Gastrocnemius medialis (tissue), 4 donors: Measurements from ENCODE around the gene GFY. TPM values are rescaled to one million over a fixed set of nuclear protein-coding genes. Genes with fewer than 3 reads are reported as not detected.
"Not testable (repeated sequence)": the region's sequence is repeated elsewhere in the genome, so short reads cannot be mapped to it uniquely, and the experiment has no call there.

ENCODE experiments used
- ATAC-seq, 2 donors: fragments of 150-250 bp; one replicate each; pipeline ENCODE4 v1.9.1; 2016
- DNase-seq, 2 donors: peaks; one replicate each; pipeline ENCODE4 v3.0.0-alpha.2; 2019
- H3K27ac ChIP-seq, 4 donors: fragments of 200-600 bp; sonication (generic); 1 replicate in 1 of 4; 2 replicates in 3 of 4; pipeline ENCODE4 v1.5.1; 2016 to 2018; ENCODE audit warnings: mild to moderate bottlenecking in 2 of 4, moderate library complexity in 1 of 4
- H3K27me3 ChIP-seq, 3 donors: fragments of 200-600 bp; sonication (generic) in 2 of 3; 1 replicate in 1 of 3; 2 replicates in 2 of 3; pipeline versions ENCODE4 v1.5.1 to v1.6.0; 2016 to 2019; ENCODE audit warnings: mild to moderate bottlenecking in 1 of 3, moderate library complexity in 1 of 3
- H3K36me3 ChIP-seq, 2 donors: fragments of 200-600 bp; sonication (generic) in 1 of 2; one replicate each; pipeline ENCODE4 v1.5.1; 2017 to 2018
- H3K4me1 ChIP-seq, 2 donors: fragments of 200-600 bp; sonication (generic) in 1 of 2; one replicate each; pipeline ENCODE4 v1.5.1; 2016 to 2017; ENCODE audit warnings: mild to moderate bottlenecking in 2 of 2
- H3K4me3 ChIP-seq, 4 donors: fragments of 200-600 bp; sonication (generic) in 3 of 4; 1 replicate in 1 of 4; 2 replicates in 3 of 4; pipeline ENCODE4 v1.5.1; 2016 to 2019; ENCODE audit warnings: mild to moderate bottlenecking in 2 of 4
- H3K9me3 ChIP-seq, 3 donors: fragments of 200-600 bp; sonication (generic) in 2 of 3; 1 replicate in 1 of 3; 2 replicates in 2 of 3; pipeline ENCODE4 v1.5.1; 2016 to 2019
- POLR2A ChIP-seq, 2 donors: fragments of 450-650 bp; IDR thresholded peaks; one replicate each; pipeline ENCODE4 v1.6.1; 2017; ENCODE audit warnings: antibody characterized with exemption in 2 of 2, mild to moderate bottlenecking in 2 of 2, moderate library complexity in 2 of 2
- in situ Hi-C, 4 donors: fragments of 200-750 bp; cut with MboI; loops; one replicate each; pipeline versions ENCODE4 v1.15.0 to v1.8.0; 2017; ENCODE audit warnings: low sequenced_read_pairs in 4 of 4
- intact Hi-C: fragments of 100-400 bp; cut with DNase I; formaldehyde crosslinking; loops from one replicate; pipeline ENCODE4 v1.15.1; 2023; ENCODE audit warnings: low total_unique reads
- total RNA-seq, 4 donors: library from RNA; depleted of rRNA; stranded (reverse); fragments of >200 nt; gene quantifications; one replicate each; pipeline versions ENCODE4 v1.1.0 to v1.2.3, GENCODE V29; 2016
- TF ChIP-seq, protein P1 (sequence below), 5 experiments: fragments of 450-650 bp in 3 of 5; fragments of 200-600 bp in 2 of 5; sonication (generic) in 2 of 5; IDR thresholded peaks in 4 of 5; conservative IDR thresholded peaks in 1 of 5; 1 replicate in 4 of 5; 2 replicates in 1 of 5; pipeline ENCODE4 v1.5.1; 2016 to 2019; ENCODE audit warnings: antibody characterized with exemption in 5 of 5, mild to moderate bottlenecking in 3 of 5, moderate library complexity in 3 of 5

GFY gene
- total RNA-seq, 4 donors from 2014 or later, result not detected

DNA sequence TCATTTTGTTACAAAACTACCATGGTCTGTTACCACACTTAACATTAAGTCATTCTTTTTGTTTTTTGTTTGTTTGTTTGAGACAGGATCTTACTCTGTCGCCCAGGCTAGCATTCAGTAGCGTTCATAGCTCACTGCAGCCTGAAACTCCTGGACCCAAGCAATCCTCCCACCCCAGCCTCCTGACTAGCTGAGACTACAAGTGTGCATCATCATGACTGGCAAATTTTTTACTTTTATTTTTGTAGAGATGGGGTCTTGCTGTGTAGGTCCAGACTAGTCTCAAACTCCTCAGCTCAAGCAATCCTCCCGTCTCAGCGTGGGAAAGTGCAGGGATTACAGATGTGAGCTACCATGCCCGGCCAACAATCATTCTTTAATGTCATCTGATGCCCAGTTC is 31.1 kb downstream of the GFY start:
- ATAC-seq, result no peak
- intact Hi-C loops, result no loop called here
- TF ChIP-seq POLR2A (IDR thresholded peaks at IDR 0.05), result no peak
- TF ChIP-seq, protein P1, sequence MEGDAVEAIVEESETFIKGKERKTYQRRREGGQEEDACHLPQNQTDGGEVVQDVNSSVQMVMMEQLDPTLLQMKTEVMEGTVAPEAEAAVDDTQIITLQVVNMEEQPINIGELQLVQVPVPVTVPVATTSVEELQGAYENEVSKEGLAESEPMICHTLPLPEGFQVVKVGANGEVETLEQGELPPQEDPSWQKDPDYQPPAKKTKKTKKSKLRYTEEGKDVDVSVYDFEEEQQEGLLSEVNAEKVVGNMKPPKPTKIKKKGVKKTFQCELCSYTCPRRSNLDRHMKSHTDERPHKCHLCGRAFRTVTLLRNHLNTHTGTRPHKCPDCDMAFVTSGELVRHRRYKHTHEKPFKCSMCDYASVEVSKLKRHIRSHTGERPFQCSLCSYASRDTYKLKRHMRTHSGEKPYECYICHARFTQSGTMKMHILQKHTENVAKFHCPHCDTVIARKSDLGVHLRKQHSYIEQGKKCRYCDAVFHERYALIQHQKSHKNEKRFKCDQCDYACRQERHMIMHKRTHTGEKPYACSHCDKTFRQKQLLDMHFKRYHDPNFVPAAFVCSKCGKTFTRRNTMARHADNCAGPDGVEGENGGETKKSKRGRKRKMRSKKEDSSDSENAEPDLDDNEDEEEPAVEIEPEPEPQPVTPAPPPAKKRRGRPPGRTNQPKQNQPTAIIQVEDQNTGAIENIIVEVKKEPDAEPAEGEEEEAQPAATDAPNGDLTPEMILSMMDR (IDR thresholded peaks at IDR 0.05 in 4 of 5, conservative IDR thresholded peaks at IDR 0.05 in 1 of 5), result no peak
- in situ Hi-C loops, result no loop called here
- H3K36me3 ChIP-seq, result no peaks in the 10 kb centered on the region
- DNase-seq, result no peak
- no peaks in the 10 kb centered on the region for H3K27me3 ChIP-seq
- no peaks in the 10 kb centered on the region for H3K9me3 ChIP-seq
- peak overlapping the region; percentile 57 to 72 (median 64) for H3K27ac ChIP-seq
- peaks cover 10 to 17% of the 10 kb centered on the region in 2 donors for H3K4me1 ChIP-seq
- no peak overlapping the region for H3K4me3 ChIP-seq

DNA sequence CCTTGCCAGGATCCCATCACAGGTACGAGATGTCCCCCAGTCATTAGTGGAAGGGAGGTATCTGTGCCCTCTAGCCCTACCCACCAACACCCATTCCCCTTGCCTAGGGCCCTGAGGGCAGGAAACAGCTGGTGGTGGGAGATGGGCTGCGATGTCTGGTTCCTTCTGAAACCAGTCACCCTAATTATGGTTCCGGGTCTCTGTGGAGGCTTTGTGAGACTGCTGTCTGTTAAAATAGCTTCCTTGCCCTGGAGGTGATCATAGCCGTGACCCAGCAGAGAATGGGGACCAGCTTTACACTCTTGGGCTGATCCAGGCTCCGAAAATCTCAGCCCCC is 33.3 kb downstream of the GFY start:
- Histone ChIP-seq H3K9me3 (no peaks in the 10 kb centered on the region), H3K27ac (peak overlapping the region; percentile 57 to 72 (median 60)), H3K4me3 (no peak overlapping the region), H3K4me1 (peaks cover 10 to 17% of the 10 kb centered on the region in 2 donors), H3K27me3 (no peaks in the 10 kb centered on the region), H3K36me3 (no peaks in the 10 kb centered on the region)
- TF ChIP-seq, protein P1 (IDR thresholded peaks at IDR 0.05 in 4 of 5, conservative IDR thresholded peaks at IDR 0.05 in 1 of 5), result no peak
- no peak for TF ChIP-seq POLR2A (IDR thresholded peaks at IDR 0.05)
- in situ Hi-C loops, result no loop called here
- intact Hi-C loops, result no loop called here
- DNase-seq (no peak), ATAC-seq (no peak)

DNA sequence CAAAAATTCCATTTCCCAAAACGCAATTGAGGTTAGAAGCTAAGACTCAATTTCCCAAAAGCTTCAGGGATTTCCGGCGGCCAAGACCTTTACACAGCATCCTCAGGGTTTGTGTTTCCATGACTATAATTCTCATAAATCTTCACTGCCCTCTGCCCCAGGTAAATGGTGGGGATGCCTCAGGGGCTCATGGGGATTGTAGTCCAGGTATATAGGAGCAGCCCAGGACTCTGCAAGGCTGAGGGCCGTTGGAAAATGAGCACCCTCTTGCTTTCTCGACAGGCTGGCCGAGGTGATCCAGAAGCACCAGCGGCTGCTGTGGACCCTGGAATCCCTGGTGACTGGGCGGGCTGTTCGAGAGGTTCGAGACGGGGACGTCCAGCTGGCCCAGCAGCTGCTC is 34.2 kb downstream of the GFY start:
- ATAC-seq (no peak), DNase-seq (no peak)
- in situ Hi-C loops, result no loop called here
- no peak overlapping the region for H3K27ac ChIP-seq
- intact Hi-C loops, result no loop called here
- H3K36me3 ChIP-seq, result no peaks in the 10 kb centered on the region
- no peak overlapping the region for H3K4me3 ChIP-seq
- H3K27me3 ChIP-seq, result no peaks in the 10 kb centered on the region
- TF ChIP-seq POLR2A (IDR thresholded peaks at IDR 0.05), result no peak
- TF ChIP-seq, protein P1 (IDR thresholded peaks at IDR 0.05 in 4 of 5, conservative IDR thresholded peaks at IDR 0.05 in 1 of 5), result no peak
- peaks cover 2 to 9% of the 10 kb centered on the region in 2 donors for H3K4me1 ChIP-seq
- H3K9me3 ChIP-seq, result no peaks in the 10 kb centered on the region

DNA sequence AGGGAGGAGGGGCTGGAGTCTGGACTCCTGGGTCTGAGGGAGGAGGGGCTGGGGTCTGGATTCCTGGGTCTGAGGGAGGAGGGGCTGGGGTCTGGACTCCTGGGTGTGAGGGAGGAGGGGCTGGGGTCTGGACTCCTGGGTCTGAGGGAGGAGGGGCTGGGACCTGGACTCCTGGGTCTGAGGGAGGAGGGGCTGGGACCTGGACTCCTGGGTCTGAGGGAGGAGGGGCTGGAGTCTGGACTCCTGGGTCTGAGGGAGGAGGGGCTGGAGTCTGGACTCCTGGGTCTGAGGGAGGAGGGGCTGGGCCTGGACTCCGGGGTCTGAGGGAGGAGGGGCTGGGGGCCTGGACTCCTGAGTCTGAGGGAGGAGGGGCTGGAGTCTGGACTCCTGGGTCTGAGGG is 35.9 kb downstream of the GFY start:
- ATAC-seq, H3K4me3 ChIP-seq, H3K27me3 ChIP-seq, H3K9me3 ChIP-seq, in situ Hi-C loops, H3K27ac ChIP-seq, intact Hi-C loops, H3K36me3 ChIP-seq, H3K4me1 ChIP-seq, DNase-seq: not testable (repeated sequence)

DNA sequence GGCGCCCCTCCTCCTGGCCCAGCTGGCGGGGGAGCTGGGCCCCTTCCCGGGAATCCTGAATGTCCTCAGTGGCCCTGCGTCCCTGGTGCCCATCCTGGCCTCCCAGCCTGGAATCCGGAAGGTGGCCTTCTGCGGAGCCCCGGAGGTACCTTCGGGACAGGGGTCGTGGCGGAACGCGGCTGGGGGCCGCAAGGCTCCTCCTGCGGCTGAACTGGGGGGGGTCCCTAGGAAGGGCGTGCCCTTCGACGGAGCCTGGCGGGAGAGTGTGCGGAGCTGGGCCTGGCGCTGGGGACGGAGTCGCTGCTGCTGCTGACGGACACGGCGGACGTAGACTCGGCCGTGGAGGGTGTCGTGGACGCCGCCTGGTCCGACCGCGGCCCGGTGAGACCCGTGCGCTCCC is 36.5 kb downstream of the GFY start:
- no peak for TF ChIP-seq POLR2A (IDR thresholded peaks at IDR 0.05)
- TF ChIP-seq, protein P1 (IDR thresholded peaks at IDR 0.05 in 4 of 5, conservative IDR thresholded peaks at IDR 0.05 in 1 of 5), result no peak
- DNase-seq (no peak), ATAC-seq (no peak)
- H3K4me3 ChIP-seq, result no peak overlapping the region
- H3K27ac ChIP-seq, result no peak overlapping the region
- peaks cover 0 to 3% of the 10 kb centered on the region in 2 donors for H3K4me1 ChIP-seq
- in situ Hi-C loops (no loop called here), intact Hi-C loops (no loop called here)
- H3K36me3 ChIP-seq, result no peaks in the 10 kb centered on the region
- H3K27me3 ChIP-seq, result no peaks in the 10 kb centered on the region
- H3K9me3 ChIP-seq, result no peaks in the 10 kb centered on the region
